ENCODE results near the gene WDR6. TPM values are rescaled to one million over a fixed set of nuclear protein-coding genes. Genes with fewer than 3 reads are reported as not detected.

Gene WDR6
- total RNA-seq, 1 donor from 2014 or later = 168 TPM

DNA sequence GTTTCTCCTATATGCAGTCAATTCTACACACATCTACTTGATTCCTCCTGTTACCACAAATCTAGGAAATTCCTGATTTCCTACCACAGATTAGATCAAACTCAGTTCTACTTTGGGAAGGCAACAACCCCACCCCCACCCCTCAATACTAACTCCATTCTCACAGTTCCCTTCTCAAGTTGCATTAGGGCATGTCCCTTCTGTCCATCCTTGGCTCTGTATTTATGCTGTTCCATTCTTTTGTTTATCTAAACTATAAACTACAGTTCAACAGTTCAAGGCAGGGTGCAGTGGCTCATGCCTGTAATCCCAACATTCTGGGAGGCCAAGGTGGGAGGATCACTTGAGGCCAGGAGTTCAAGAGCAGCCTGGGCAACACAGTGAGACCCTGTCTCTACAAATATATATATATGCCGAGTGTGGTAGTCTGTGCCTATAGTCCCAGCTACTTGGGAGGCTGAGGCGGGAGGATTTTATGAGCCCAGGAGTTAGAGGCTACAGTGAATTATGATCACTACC, 47.2 kb downstream of the WDR6 start:
- Mint-ChIP-seq H3K27ac (ENCODE audit: unreplicated experiment) (no peak overlapping the region), H3K36me3 (ENCODE audit: low read depth) (peaks cover 30% of the 10 kb centered on the region), H3K9me3 (ENCODE audit: low read depth) (no peaks in the 10 kb centered on the region), H3K27me3 (ENCODE audit: low read depth) (no peaks in the 10 kb centered on the region), H3K4me3 (ENCODE audit: unreplicated experiment) (no peak overlapping the region), H3K4me1 (ENCODE audit: low read depth) (peaks cover 6% of the 10 kb centered on the region)
- TF ChIP-seq, protein P1, sequence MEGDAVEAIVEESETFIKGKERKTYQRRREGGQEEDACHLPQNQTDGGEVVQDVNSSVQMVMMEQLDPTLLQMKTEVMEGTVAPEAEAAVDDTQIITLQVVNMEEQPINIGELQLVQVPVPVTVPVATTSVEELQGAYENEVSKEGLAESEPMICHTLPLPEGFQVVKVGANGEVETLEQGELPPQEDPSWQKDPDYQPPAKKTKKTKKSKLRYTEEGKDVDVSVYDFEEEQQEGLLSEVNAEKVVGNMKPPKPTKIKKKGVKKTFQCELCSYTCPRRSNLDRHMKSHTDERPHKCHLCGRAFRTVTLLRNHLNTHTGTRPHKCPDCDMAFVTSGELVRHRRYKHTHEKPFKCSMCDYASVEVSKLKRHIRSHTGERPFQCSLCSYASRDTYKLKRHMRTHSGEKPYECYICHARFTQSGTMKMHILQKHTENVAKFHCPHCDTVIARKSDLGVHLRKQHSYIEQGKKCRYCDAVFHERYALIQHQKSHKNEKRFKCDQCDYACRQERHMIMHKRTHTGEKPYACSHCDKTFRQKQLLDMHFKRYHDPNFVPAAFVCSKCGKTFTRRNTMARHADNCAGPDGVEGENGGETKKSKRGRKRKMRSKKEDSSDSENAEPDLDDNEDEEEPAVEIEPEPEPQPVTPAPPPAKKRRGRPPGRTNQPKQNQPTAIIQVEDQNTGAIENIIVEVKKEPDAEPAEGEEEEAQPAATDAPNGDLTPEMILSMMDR (IDR thresholded peaks at IDR 0.05) = no peak
- no peak for DNase-seq (ENCODE audit: low spot score)

DNA sequence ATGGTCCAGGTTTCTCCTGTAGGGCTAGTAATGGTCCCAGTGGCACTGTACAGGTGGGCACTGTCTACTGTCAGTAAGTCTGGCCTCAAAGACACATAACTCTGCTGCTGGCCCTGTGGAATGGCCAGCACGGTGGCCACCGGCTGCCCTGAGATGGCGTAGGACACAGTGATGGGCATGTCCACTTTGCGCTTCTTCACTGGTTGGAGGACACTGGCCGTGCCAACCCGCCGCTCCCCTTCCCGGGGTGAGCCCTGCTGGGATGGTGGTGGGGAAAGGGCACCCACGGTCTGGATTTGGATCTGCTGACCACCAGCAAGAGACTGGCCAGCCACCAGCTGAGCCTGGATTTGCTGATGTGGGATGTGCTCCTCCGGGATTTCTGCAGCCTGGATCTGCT, 50.1 kb downstream of the WDR6 start:
- Mint-ChIP-seq H3K9me3 (ENCODE audit: low read depth) (no peaks in the 10 kb centered on the region), H3K4me3 (ENCODE audit: unreplicated experiment) (no peak overlapping the region), H3K27ac (ENCODE audit: unreplicated experiment) (peak overlapping the region; percentile 12), H3K27me3 (ENCODE audit: low read depth) (no peaks in the 10 kb centered on the region), H3K36me3 (ENCODE audit: low read depth) (peaks cover 27% of the 10 kb centered on the region), H3K4me1 (ENCODE audit: low read depth) (peaks cover 6% of the 10 kb centered on the region)
- no peak for DNase-seq (ENCODE audit: low spot score)
- TF ChIP-seq, protein P1 (IDR thresholded peaks at IDR 0.05) = no peak

DNA sequence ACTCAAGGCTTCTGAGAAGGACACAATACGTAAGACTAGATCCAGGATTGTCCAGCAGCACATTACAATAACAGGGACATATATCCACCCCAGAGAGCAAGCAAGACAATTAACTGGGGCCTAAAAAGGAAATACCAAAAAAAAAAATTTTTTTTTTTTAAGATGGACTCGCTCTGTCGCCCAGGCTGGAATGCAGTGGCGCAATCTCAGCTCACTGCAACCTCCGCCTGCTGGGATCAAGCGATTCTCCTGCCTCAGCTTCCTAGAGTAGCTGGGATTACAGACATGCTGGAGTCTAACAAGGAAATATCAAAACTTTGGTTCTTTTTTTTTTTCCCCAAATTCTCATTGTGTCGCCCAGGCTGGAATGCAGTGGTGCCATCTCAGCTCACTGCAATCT, 50.8 kb downstream of the WDR6 start:
- H3K4me3 Mint-ChIP-seq (ENCODE audit: unreplicated experiment) = no peak overlapping the region
- H3K4me1 Mint-ChIP-seq (ENCODE audit: low read depth) = peaks cover 6% of the 10 kb centered on the region
- no peak for DNase-seq (ENCODE audit: low spot score)
- peaks cover 23% of the 10 kb centered on the region for H3K36me3 Mint-ChIP-seq (ENCODE audit: low read depth)
- no peak overlapping the region for H3K27ac Mint-ChIP-seq (ENCODE audit: unreplicated experiment)
- TF ChIP-seq, protein P1 (IDR thresholded peaks at IDR 0.05) = no peak
- H3K9me3 Mint-ChIP-seq (ENCODE audit: low read depth) = no peaks in the 10 kb centered on the region
- no peaks in the 10 kb centered on the region for H3K27me3 Mint-ChIP-seq (ENCODE audit: low read depth)

Small RNAs within 50 kb of the gene (microRNA-seq; reads per million reads assigned to microRNA genes)
- gene MIR191 (ENCODE audit: borderline number of aligned reads) (10,485 reads per million, percentile 94 among the genes with 10 or more reads in this experiment), gene MIR425 (ENCODE audit: borderline number of aligned reads) (2,990 reads per million, percentile 88 among the genes with 10 or more reads in this experiment)

Other genes starting within 250 kb of the WDR6 start
- gene PRKAR2A, start 159.5 kb upstream of the WDR6 start, total RNA-seq = 66.5 to 75.5 TPM (median 73.3 TPM) in 3 replicates
- 21.7 to 28.1 TPM (median 23.7 TPM) in 3 replicates for gene SLC25A20, start 108.5 kb upstream of the WDR6 start, total RNA-seq
- gene ARIH2, start 88.5 kb upstream of the WDR6 start, total RNA-seq = 61.7 to 69.9 TPM (median 69.2 TPM) in 3 replicates
- 25.6 to 31.0 TPM (median 26.3 TPM) in 3 replicates for gene P4HTM, start 17.1 kb upstream of the WDR6 start, total RNA-seq
- 18.3 to 29.7 TPM (median 21.5 TPM) in 3 replicates for gene DALRD3, start 11.2 kb downstream of the WDR6 start, total RNA-seq
- 60.4 to 74.3 TPM (median 69.2 TPM) in 3 replicates for gene NDUFAF3, start 14.7 kb downstream of the WDR6 start, total RNA-seq
- gene IMPDH2, start 22.0 kb downstream of the WDR6 start, total RNA-seq = 133 to 199 TPM (median 140 TPM) in 3 replicates
- gene QRICH1, start 86.7 kb downstream of the WDR6 start, total RNA-seq = 77.5 to 89.5 TPM (median 79.3 TPM) in 3 replicates
- gene QARS1, start 97.4 kb downstream of the WDR6 start, total RNA-seq = 144 to 225 TPM (median 177 TPM) in 3 replicates
- gene USP19, start 113.4 kb downstream of the WDR6 start, total RNA-seq = 34.2 to 43.4 TPM (median 35.6 TPM) in 3 replicates
- 824 to 1,096 TPM (median 1,075 TPM) in 3 replicates for gene LAMB2, start 125.7 kb downstream of the WDR6 start, total RNA-seq
- gene CCDC71, start 158.9 kb downstream of the WDR6 start, total RNA-seq = 18.1 to 19.4 TPM (median 18.7 TPM) in 3 replicates
- 15.6 to 40.8 TPM (median 35.1 TPM) in 3 replicates for gene KLHDC8B, start 164.2 kb downstream of the WDR6 start, total RNA-seq

All from chondrocyte (in vitro differentiated cells).